Right lobe of liver (tissue), 6 donors: ENCODE results near the gene UBE2G2. TPM values are rescaled to one million over a fixed set of nuclear protein-coding genes. Genes with fewer than 3 reads are reported as not detected.
A peak's percentile ranks its signal among the peaks of the same experiment; 100 is the strongest.

ENCODE experiments used
- ATAC-seq, 4 donors: fragments of 200-7000 bp; cut with Tn5 transposase; one replicate each; pipeline ENCODE4 v1.9.1; 2020; ENCODE audit warnings: mild to moderate bottlenecking in 4 of 4, moderate library complexity in 4 of 4
- DNase-seq, 3 donors: peaks; one replicate each; pipeline ENCODE4 v3.0.0-alpha.2; 2020
- H3K27ac ChIP-seq, 3 donors: fragments of 200-600 bp; one replicate each; pipeline ENCODE4 v1.8.0; 2022
- H3K27me3 ChIP-seq, 2 donors: fragments of 200-600 bp; one replicate each; pipeline ENCODE4 v1.8.0; 2022
- H3K36me3 ChIP-seq, 4 donors: fragments of 200-600 bp; sonication (generic) in 1 of 4; one replicate each; pipeline versions ENCODE4 v1.5.1 to v1.8.0; 2017 to 2022; ENCODE audit warnings: control low read depth in 1 of 4
- H3K4me1 ChIP-seq, 4 donors: fragments of 200-600 bp; sonication (generic) in 1 of 4; one replicate each; pipeline versions ENCODE4 v1.5.1 to v1.8.0; 2017 to 2022; ENCODE audit warnings: control low read depth in 1 of 4
- H3K4me3 ChIP-seq, 3 donors: fragments of 200-600 bp; one replicate each; pipeline ENCODE4 v1.8.0; 2022
- H3K9me3 ChIP-seq, 4 donors: fragments of 200-600 bp; sonication (generic) in 1 of 4; one replicate each; pipeline versions ENCODE4 v1.5.1 to v1.8.0; 2017 to 2022; ENCODE audit warnings: control low read depth in 1 of 4
- CTCF ChIP-seq, 4 donors: fragments of 200-600 bp in 3 of 4; fragments of 450-650 bp in 1 of 4; IDR thresholded peaks; one replicate each; pipeline versions ENCODE4 v1.5.1 to v1.8.0; 2016 to 2022; ENCODE audit warnings: antibody characterized with exemption in 4 of 4, mild to moderate bottlenecking in 2 of 4
- POLR2A ChIP-seq: fragments of 450-650 bp; IDR thresholded peaks from one replicate; pipeline ENCODE4 v1.6.1; 2017; ENCODE audit warnings: antibody characterized with exemption, mild to moderate bottlenecking
- WGBS: methylation state at CpG from one replicate; pipeline ENCODE4 v1.1.6; 2018; ENCODE audit warnings: low coverage, low lambda C conversion rate; ENCODE audit not compliant: insufficient coverage; ENCODE audit errors: missing lambda C conversion rate; 5-methylcytosine and 5-hydroxymethylcytosine counted together
- intact Hi-C, 2 donors: fragments of 100-400 bp; cut with DNase I; formaldehyde crosslinking; loops; one replicate each; pipeline versions ENCODE4 v1.11.2 to v1.14.1; 2022
- total RNA-seq, 6 experiments: library from RNA; depleted of rRNA in 2 of 6; stranded (reverse); fragments of >200 nt in 2 of 6; fragmentation: NEBNext Ultra II Directional in 3 of 6; extraction: Animal tissue kit (Norgen Biotek cat#: 25700) in 3 of 6; gene quantifications; one replicate each; pipeline versions ENCODE4 v1.1.0 to v1.2.4, GENCODE V29; 2016 to 2023
- donor health status: DM: no; HTN: yes; CAD: no.
- donor health status: DM: no; HTN: no; CAD: no.
- donor health status: DM: no; HTN: no; CAD: no.
- donor health status: DM: no; HTN: yes; CAD: no.
- donor health status: DM: no; HTN: yes; CAD: no.

Gene UBE2G2
- total RNA-seq, 6 experiments from 2014 or later, result 41.5 to 54.6 (median 49.9) TPM

DNA sequence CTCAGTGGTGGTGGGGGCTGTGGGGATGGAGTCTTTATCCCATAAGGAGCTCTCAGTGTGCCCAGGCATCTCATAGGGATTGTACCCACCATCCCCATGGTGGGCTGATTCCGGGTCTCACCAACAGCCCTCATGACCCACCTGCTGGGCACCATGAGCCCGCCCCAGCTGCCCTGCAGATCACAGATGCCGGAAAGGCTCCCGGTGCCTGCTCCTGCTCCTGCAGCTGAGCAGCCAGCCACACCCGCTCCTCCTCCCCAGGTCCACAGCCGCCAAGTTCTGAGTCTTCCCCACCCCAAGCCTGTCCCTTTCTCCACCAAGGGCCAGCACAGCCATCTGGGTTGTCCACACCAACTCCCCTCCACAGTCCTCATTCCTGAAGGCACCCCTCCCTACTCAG, 74.8 kb downstream of the UBE2G2 start:
- H3K36me3 ChIP-seq, result no peaks in the 10 kb centered on the region
- intact Hi-C loops, result no loop called here
- no CpG with 5 or more reads among the region's 6 CpGs for WGBS
- DNase-seq (peak in 1 of 3 donors; percentile 47), ATAC-seq (no peak)
- no peak overlapping the region for H3K27ac ChIP-seq
- no peaks in the 10 kb centered on the region for H3K9me3 ChIP-seq
- no peak overlapping the region for H3K4me3 ChIP-seq
- TF ChIP-seq CTCF (IDR thresholded peaks at IDR 0.05), result no peak
- no peak for TF ChIP-seq POLR2A
- peaks cover 0 to 13% of the 10 kb centered on the region in 2 donors for H3K27me3 ChIP-seq
- no peaks in the 10 kb centered on the region for H3K4me1 ChIP-seq

DNA sequence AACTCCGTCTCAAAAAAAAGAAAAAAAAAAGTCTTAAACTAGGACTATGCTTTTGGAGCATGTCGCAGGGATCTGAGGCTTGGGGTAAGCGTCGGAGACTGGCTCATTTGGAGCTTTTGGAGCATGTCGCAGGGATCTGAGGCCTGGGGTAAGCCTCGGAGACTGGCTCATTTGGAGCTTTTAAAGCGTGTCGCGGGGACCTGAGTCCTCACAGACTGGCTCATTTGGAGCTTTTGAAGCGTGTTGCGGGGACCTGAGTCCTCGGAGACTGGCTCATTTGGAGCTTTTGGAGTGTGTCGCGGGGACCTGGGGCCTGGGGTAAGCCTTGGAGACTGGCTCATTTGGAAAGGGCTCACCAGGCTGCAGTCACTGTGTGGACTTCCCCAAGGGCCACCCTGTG, 76.7 kb downstream of the UBE2G2 start:
- H3K27me3 ChIP-seq, result peaks cover 0 to 13% of the 10 kb centered on the region in 2 donors
- 83% methylated on average over 10 of the region's 14 CpGs for WGBS
- H3K4me3 ChIP-seq, result no peak overlapping the region
- DNase-seq (no peak), ATAC-seq (no peak)
- intact Hi-C loops, result no loop called here
- no peak overlapping the region for H3K27ac ChIP-seq
- H3K4me1 ChIP-seq, result no peaks in the 10 kb centered on the region
- H3K9me3 ChIP-seq, result no peaks in the 10 kb centered on the region
- H3K36me3 ChIP-seq, result no peaks in the 10 kb centered on the region
- TF ChIP-seq POLR2A (no peak), CTCF (IDR thresholded peaks at IDR 0.05) (no peak)

- ATAC-seq (no peak), DNase-seq (peak in 1 of 3 donors; percentile 31)
- intact Hi-C loops, result no loop called here
- Histone ChIP-seq H3K27me3 (peaks cover 0 to 13% of the 10 kb centered on the region in 2 donors), H3K36me3 (no peaks in the 10 kb centered on the region), H3K4me1 (no peaks in the 10 kb centered on the region), H3K4me3 (no peak overlapping the region), H3K9me3 (no peaks in the 10 kb centered on the region), H3K27ac (no peak overlapping the region)
- TF ChIP-seq CTCF (IDR thresholded peaks at IDR 0.05) (no peak), POLR2A (no peak)
- 77% methylated on average over 6 of the region's 7 CpGs for WGBS
These were observed 77.4 kb downstream of the UBE2G2 start for GRCh38 chr21:44724196-44724595.

- Histone ChIP-seq H3K27me3 (peaks cover 0 to 13% of the 10 kb centered on the region in 2 donors), H3K27ac (no peak overlapping the region), H3K9me3 (no peaks in the 10 kb centered on the region), H3K4me1 (no peaks in the 10 kb centered on the region), H3K36me3 (no peaks in the 10 kb centered on the region), H3K4me3 (no peak overlapping the region)
- DNase-seq (peak in 1 of 3 donors; percentile 52), ATAC-seq (peak in 1 of 4 donors; percentile 33)
- intact Hi-C loops, result no loop called here
- 12% methylated on average over 39 of the region's 61 CpGs for WGBS
- TF ChIP-seq CTCF (IDR thresholded peaks at IDR 0.05) (no peak), POLR2A (no peak)
These were observed 78.2 kb downstream of the UBE2G2 start for GRCh38 chr21:44723177-44724131.
